ENCODE results near the gene SDR42E2.

GRCh38 chr16:22202261-22202637 lies 39.9 kb downstream of the SDR42E2 start:
- no peak for TF ChIP-seq CTCF (IDR thresholded peaks at IDR 0.05; ENCODE audit: low read depth, low read length)
- TF ChIP-seq EZH2phosphoT487 (IDR thresholded peaks at IDR 0.05; ENCODE audit: low read depth), result no peak
